Mesendoderm (in vitro differentiated cells): ENCODE measurements around the gene BANK1.
A peak's percentile ranks its signal among the peaks of the same experiment; 100 is the strongest.

Source experiments
- DNase-seq: peaks from one replicate; pipeline ENCODE4 v3.0.0; 2013
- H2AK5ac ChIP-seq: 2 replicates; pipeline ENCODE4 v1.6.1; 2013; ENCODE audit warnings: low read length, inconsistent platforms
- H2BK120ac ChIP-seq: 2 replicates; pipeline ENCODE4 v1.6.1; 2013; ENCODE audit warnings: low read depth, mild to moderate bottlenecking, low read length, moderate library complexity, mixed read lengths
- H2BK15ac ChIP-seq: replicated peaks from 2 replicates; pipeline ENCODE4 v1.6.1; 2013; ENCODE audit warnings: low read depth, mild to moderate bottlenecking, moderate library complexity
- H2BK5ac ChIP-seq: 2 replicates; pipeline ENCODE4 v1.6.1; 2013; ENCODE audit warnings: low read length, inconsistent platforms
- H3K18ac ChIP-seq: 2 replicates; pipeline ENCODE4 v1.6.1; 2013; ENCODE audit warnings: mild to moderate bottlenecking, low read length, mixed read lengths
- H3K23ac ChIP-seq: one replicate; pipeline ENCODE4 v1.6.1; 2013; ENCODE audit warnings: low read length
- H3K27ac ChIP-seq: 2 replicates; pipeline ENCODE4 v1.5.1; 2013; ENCODE audit warnings: low read depth, mild to moderate bottlenecking, inconsistent platforms, low read length, moderate library complexity
- H3K27me3 ChIP-seq: 2 replicates; pipeline ENCODE4 v1.6.1; 2013; ENCODE audit warnings: low read length, control low read depth, mild to moderate bottlenecking, inconsistent platforms; ENCODE audit not compliant: insufficient read depth, poor library complexity
- H3K36me3 ChIP-seq: 2 replicates; pipeline ENCODE4 v1.6.1; 2013; ENCODE audit warnings: low read length, inconsistent platforms; ENCODE audit not compliant: control insufficient read depth, insufficient read depth
- H3K4ac ChIP-seq: one replicate; pipeline ENCODE4 v1.6.1; 2013; ENCODE audit warnings: low read depth, mild to moderate bottlenecking, low read length, moderate library complexity
- H3K4me1 ChIP-seq: 2 replicates; pipeline ENCODE4 v1.6.1; 2013; ENCODE audit warnings: low read depth, low read length, inconsistent platforms; ENCODE audit not compliant: control insufficient read depth
- H3K4me2 ChIP-seq: 2 replicates; pipeline ENCODE4 v1.6.1; 2013; ENCODE audit warnings: low read length
- H3K4me3 ChIP-seq: 2 replicates; pipeline ENCODE4 v1.5.1; 2013; ENCODE audit warnings: mild to moderate bottlenecking, low read length
- H3K56ac ChIP-seq: one replicate; pipeline ENCODE4 v1.6.1; 2013; ENCODE audit warnings: low read length
- H3K79me1 ChIP-seq: 2 replicates; pipeline ENCODE4 v1.6.1; 2013; ENCODE audit warnings: low read length, inconsistent platforms
- H3K79me2 ChIP-seq: 2 replicates; pipeline ENCODE4 v1.6.1; 2013; ENCODE audit warnings: mild to moderate bottlenecking, low read length; ENCODE audit not compliant: control insufficient read depth, insufficient read depth
- H3K9ac ChIP-seq: 2 replicates; pipeline ENCODE4 v1.6.1; 2013; ENCODE audit warnings: low read length, inconsistent platforms
- H4K5ac ChIP-seq: one replicate; pipeline ENCODE4 v1.6.1; 2013; ENCODE audit warnings: low read length
- H4K8ac ChIP-seq: one replicate; pipeline ENCODE4 v1.6.1; 2013; ENCODE audit warnings: low read depth, mild to moderate bottlenecking, control low read depth, low read length, moderate library complexity
- WGBS: extraction: QIAGEN DNeasy Blood & Tissue Kit; methylation state at CpG from one replicate; pipeline ENCODE4 v1.1.7; 2013; ENCODE audit warnings: low lambda C conversion rate, missing lambda C conversion rate; ENCODE audit not compliant: insufficient coverage; ENCODE audit errors: extremely low coverage; 5-methylcytosine and 5-hydroxymethylcytosine counted together

Gene BANK1

DNA sequence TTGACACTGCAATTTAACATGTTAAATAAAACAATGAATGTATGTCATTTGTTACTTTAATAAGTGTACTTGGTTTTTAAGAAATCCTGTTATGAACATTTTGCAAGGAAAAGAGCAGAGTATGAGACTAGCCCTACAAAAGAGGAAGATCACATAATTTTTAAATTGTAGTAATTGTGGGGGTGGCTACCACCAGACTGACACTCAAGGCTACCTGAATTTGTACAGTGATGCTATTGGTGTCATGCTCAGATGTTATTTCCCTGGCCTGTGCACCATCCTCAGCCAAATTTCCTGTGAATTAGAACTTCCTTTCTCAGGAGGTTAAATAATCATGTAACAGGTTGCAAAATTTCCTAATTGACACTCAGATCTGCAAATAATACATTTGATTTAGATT lies 157.5 kb downstream of the BANK1 start:
- Histone ChIP-seq H3K36me3 (no peaks in the 10 kb centered on the region), H2BK5ac (no peak overlapping the region), H3K4ac (no peak overlapping the region), H3K4me3 (no peak overlapping the region), H3K79me2 (no peaks in the 10 kb centered on the region), H3K27ac (no peak overlapping the region), H2BK15ac (no peak overlapping the region), H3K23ac (no peak overlapping the region), H2AK5ac (no peak overlapping the region), H3K4me2 (no peak overlapping the region), H4K8ac (no peak overlapping the region), H4K5ac (no peak overlapping the region), H3K79me1 (no peaks in the 10 kb centered on the region), H3K18ac (no peak overlapping the region), H3K4me1 (peaks cover 2% of the 10 kb centered on the region), H2BK120ac (no peak overlapping the region), H3K9ac (no peak overlapping the region), H3K27me3 (no peaks in the 10 kb centered on the region), H3K56ac (no peak overlapping the region)
- no peak for DNase-seq

DNA sequence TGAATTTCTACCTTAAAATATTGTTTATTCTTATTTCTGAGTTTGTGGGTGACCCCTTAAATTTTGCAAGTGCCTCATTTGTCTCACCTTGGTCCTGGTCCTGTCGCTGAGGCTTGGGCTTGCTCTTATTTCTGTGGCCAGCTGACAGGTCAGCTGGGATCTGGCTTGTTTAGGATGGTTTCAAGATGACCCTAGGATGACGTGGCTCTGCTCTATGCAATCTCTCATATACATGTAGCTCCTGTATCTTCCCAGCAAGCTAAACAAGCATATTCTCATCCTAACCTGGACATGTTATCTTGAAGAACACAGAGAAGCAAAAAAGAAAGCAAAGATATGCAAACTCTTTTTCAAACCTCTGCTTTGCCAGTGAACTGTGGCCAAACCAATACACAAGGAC lies 158.4 kb downstream of the BANK1 start:
- no peak overlapping the region for H3K27ac ChIP-seq
- no peaks in the 10 kb centered on the region for H3K79me2 ChIP-seq
- no peak overlapping the region for H2AK5ac ChIP-seq
- no peaks in the 10 kb centered on the region for H3K79me1 ChIP-seq
- DNase-seq: no peak
- H3K36me3 ChIP-seq: no peaks in the 10 kb centered on the region
- H2BK15ac ChIP-seq: no peak overlapping the region
- no peak overlapping the region for H4K8ac ChIP-seq
- no peak overlapping the region for H2BK5ac ChIP-seq
- no peak overlapping the region for H3K18ac ChIP-seq
- no peak overlapping the region for H4K5ac ChIP-seq
- H3K4me3 ChIP-seq: no peak overlapping the region
- H3K4me2 ChIP-seq: no peak overlapping the region
- H3K27me3 ChIP-seq: no peaks in the 10 kb centered on the region
- H3K4ac ChIP-seq: peak overlapping the region; percentile 31
- no peak overlapping the region for H3K23ac ChIP-seq
- peaks cover 2% of the 10 kb centered on the region for H3K4me1 ChIP-seq
- no CpG with 5 or more reads among the region's 2 CpGs for WGBS
- no peak overlapping the region for H2BK120ac ChIP-seq
- no peak overlapping the region for H3K56ac ChIP-seq
- H3K9ac ChIP-seq: no peak overlapping the region

DNA sequence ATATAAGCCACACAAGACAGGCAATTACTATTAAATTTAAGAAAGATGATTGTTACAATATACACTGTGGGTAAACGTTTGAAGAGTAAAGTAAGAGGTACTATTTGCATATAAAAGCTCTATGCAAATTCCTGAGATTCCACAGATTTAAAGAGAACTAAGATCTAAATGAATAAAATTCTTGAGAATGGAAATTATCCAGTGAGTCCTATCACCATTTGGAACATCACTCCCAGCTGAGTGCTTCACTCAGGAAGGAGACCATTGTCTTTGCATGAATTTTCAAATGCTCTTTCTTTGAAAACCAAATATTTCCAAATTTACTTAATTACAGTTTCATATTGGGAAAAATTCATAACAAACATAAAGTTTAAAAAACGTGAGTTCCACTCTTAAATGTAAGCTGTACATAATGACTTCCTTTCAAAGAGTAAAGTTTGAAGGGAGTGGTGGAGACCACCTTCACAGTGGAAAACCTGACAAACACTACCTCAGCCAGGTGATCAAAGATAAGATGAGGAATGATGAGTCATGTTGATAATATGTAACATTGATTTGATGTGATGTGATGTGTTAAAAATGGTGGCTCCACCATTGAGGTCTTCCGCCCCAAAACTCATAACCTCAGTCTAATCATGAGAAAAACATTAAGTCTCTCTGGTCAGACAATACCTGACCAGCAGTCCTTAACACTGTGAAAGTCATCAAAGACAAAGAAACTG lies 159.9 kb downstream of the BANK1 start:
- H2AK5ac ChIP-seq: no peak overlapping the region
- H3K23ac ChIP-seq: no peak overlapping the region
- no peak overlapping the region for H3K4me3 ChIP-seq
- H2BK15ac ChIP-seq: no peak overlapping the region
- no peaks in the 10 kb centered on the region for H3K79me1 ChIP-seq
- no peak overlapping the region for H4K5ac ChIP-seq
- no peak overlapping the region for H3K18ac ChIP-seq
- H3K4me2 ChIP-seq: no peak overlapping the region
- H3K9ac ChIP-seq: no peak overlapping the region
- H3K56ac ChIP-seq: no peak overlapping the region
- WGBS: no CpG with 5 or more reads among the region's 3 CpGs
- H2BK5ac ChIP-seq: no peak overlapping the region
- H3K27ac ChIP-seq: no peak overlapping the region
- H3K27me3 ChIP-seq: no peaks in the 10 kb centered on the region
- H2BK120ac ChIP-seq: no peak overlapping the region
- no peaks in the 10 kb centered on the region for H3K36me3 ChIP-seq
- H3K4ac ChIP-seq: no peak overlapping the region
- peaks cover 2% of the 10 kb centered on the region for H3K4me1 ChIP-seq
- H3K79me2 ChIP-seq: no peaks in the 10 kb centered on the region
- H4K8ac ChIP-seq: no peak overlapping the region
- peak; percentile 81 for DNase-seq

DNA sequence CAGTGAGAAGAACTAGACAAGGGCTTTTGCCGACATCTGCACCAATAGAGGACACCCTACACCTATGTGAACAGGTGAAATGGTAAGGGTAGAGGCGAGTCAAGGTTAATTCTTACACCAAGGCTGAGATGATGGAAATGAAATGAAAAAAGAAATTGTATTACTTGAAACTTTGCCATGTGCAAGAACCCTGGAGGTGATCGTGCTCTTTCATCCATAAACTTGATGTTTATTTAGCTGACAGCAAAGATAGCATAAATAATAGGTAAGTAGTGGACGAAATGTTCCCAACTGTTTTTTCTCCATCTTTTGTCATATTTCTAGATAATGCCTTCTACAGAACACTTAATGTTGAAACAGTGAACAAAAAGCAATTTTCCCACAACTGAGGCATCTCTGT lies 162.5 kb downstream of the BANK1 start:
- H2BK120ac ChIP-seq: no peak overlapping the region
- no peak overlapping the region for H3K9ac ChIP-seq
- no peak overlapping the region for H3K18ac ChIP-seq
- H3K27ac ChIP-seq: no peak overlapping the region
- H3K23ac ChIP-seq: no peak overlapping the region
- H2BK5ac ChIP-seq: no peak overlapping the region
- H3K4me3 ChIP-seq: no peak overlapping the region
- no peaks in the 10 kb centered on the region for H3K79me2 ChIP-seq
- no peak overlapping the region for H3K4ac ChIP-seq
- no peak for DNase-seq
- H3K4me1 ChIP-seq: peaks cover 2% of the 10 kb centered on the region
- H3K79me1 ChIP-seq: no peaks in the 10 kb centered on the region
- no peak overlapping the region for H3K4me2 ChIP-seq
- WGBS: no CpG with 5 or more reads among the region's 4 CpGs
- H2AK5ac ChIP-seq: no peak overlapping the region
- no peak overlapping the region for H4K5ac ChIP-seq
- H4K8ac ChIP-seq: no peak overlapping the region
- no peak overlapping the region for H2BK15ac ChIP-seq
- H3K56ac ChIP-seq: no peak overlapping the region
- no peaks in the 10 kb centered on the region for H3K27me3 ChIP-seq
- no peaks in the 10 kb centered on the region for H3K36me3 ChIP-seq

DNA sequence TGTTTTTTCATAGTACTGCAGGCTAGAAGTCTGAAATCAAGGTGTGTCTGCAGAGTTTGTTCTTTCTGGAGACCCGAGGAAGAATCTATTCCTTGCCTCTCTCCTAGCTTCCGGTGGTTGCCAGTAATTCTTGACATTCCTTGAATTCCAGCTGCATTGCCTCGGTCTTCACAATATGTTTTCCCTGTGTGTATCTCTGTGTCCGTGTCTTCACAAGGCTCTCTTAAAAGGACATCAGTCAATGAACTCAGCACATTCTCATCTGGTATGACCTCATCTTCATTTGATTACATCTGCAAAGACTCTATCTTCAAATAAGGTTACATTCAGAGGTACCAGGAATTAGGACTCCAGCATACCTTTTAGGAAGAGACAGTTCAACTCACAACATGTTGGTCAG lies 163.4 kb downstream of the BANK1 start:
- no peak overlapping the region for H4K8ac ChIP-seq
- no peaks in the 10 kb centered on the region for H3K27me3 ChIP-seq
- no peak overlapping the region for H3K4ac ChIP-seq
- H3K9ac ChIP-seq: no peak overlapping the region
- no peak overlapping the region for H3K23ac ChIP-seq
- DNase-seq: peak; percentile 98
- no peak overlapping the region for H4K5ac ChIP-seq
- no peaks in the 10 kb centered on the region for H3K36me3 ChIP-seq
- no peak overlapping the region for H3K18ac ChIP-seq
- no peak overlapping the region for H2AK5ac ChIP-seq
- no peak overlapping the region for H3K4me3 ChIP-seq
- H3K79me2 ChIP-seq: no peaks in the 10 kb centered on the region
- H2BK15ac ChIP-seq: no peak overlapping the region
- no peak overlapping the region for H2BK5ac ChIP-seq
- WGBS: no CpG with 5 or more reads among the region's 4 CpGs
- H3K4me2 ChIP-seq: no peak overlapping the region
- peaks cover 2% of the 10 kb centered on the region for H3K4me1 ChIP-seq
- no peak overlapping the region for H2BK120ac ChIP-seq
- H3K56ac ChIP-seq: no peak overlapping the region
- peak overlapping the region; percentile 51 for H3K27ac ChIP-seq
- H3K79me1 ChIP-seq: no peaks in the 10 kb centered on the region

DNA sequence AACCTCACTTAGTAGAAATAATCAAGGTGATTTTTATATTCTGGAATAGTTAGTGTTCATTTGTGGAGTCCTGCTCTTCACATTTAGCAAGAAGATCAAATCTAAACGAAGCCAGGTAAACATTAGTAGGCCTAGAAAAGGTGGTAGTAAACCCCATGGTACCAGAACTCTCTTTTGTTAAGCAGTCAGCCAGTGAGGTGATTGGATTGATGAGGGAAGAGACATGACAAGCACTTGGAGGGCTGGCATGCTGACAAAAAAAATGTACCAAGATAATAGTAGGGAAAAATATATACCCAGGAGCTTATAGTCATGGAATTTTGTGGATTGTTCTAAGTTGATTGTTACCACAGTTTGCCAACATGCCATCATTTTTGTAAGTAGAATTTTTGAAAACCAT lies 163.8 kb downstream of the BANK1 start:
- no peak overlapping the region for H2BK120ac ChIP-seq
- H2BK15ac ChIP-seq: peak overlapping the region; percentile 57
- no peak overlapping the region for H3K23ac ChIP-seq
- no peak overlapping the region for H2BK5ac ChIP-seq
- H3K4me3 ChIP-seq: no peak overlapping the region
- H4K8ac ChIP-seq: no peak overlapping the region
- WGBS: no CpG with 5 or more reads among the region's 1 CpG
- no peak overlapping the region for H3K9ac ChIP-seq
- H3K56ac ChIP-seq: peak overlapping the region; percentile 31
- DNase-seq: no peak
- no peak overlapping the region for H2AK5ac ChIP-seq
- no peak overlapping the region for H3K4ac ChIP-seq
- H3K4me2 ChIP-seq: no peak overlapping the region
- no peak overlapping the region for H4K5ac ChIP-seq
- H3K18ac ChIP-seq: peak overlapping the region; percentile 64
- no peaks in the 10 kb centered on the region for H3K79me2 ChIP-seq
- no peaks in the 10 kb centered on the region for H3K79me1 ChIP-seq
- peaks cover 2% of the 10 kb centered on the region for H3K4me1 ChIP-seq
- H3K27me3 ChIP-seq: no peaks in the 10 kb centered on the region
- H3K27ac ChIP-seq: peak overlapping the region; percentile 51
- H3K36me3 ChIP-seq: no peaks in the 10 kb centered on the region
